Measurements from ENCODE around the gene PATJ. TPM values are rescaled to one million over a fixed set of nuclear protein-coding genes. Genes with fewer than 3 reads are reported as not detected.
"Not testable (repeated sequence)": the region's sequence is repeated elsewhere in the genome, so short reads cannot be mapped to it uniquely, and the experiment has no call there.

PATJ gene
- total and polyA plus RNA-seq, 2 donors (not counting 1 experiment from before 2014, with no cell fraction given) = 8.0 to 45.3 TPM

- H3K79me2 ChIP-seq (ENCODE audit: control insufficient read depth, insufficient read depth, low read length) = no peaks in the 10 kb centered on the region
- no peak overlapping the region for H2AFZ ChIP-seq (ENCODE audit: insufficient read depth, low read depth, low read length, poor library complexity, severe bottlenecking)
- ChIA-PET POLR2A (no interaction called here), CTCF (no interaction called here)
- Mint-ChIP-seq H3K4me1 (no peaks in the 10 kb centered on the region), H3K27ac (no peak overlapping the region), H3K27me3 (no peaks in the 10 kb centered on the region), H3K9me3 (ENCODE audit: insufficient read depth) (peaks cover 11% of the 10 kb centered on the region), H3K4me3 (no peak overlapping the region)
- H3K27ac ChIP-seq (ENCODE audit: low read length in 2 of 2) = no peak overlapping the region
- no peak overlapping the region for H3K4me2 ChIP-seq (replicated peaks; ENCODE audit: low read depth, low read length, poor library complexity, severe bottlenecking)
- TF ChIP-seq EZH2 (IDR thresholded peaks at IDR 0.05; ENCODE audit: borderline replicate concordance, insufficient read depth, low read depth, low read length, poor library complexity, severe bottlenecking) = no peak
- TF ChIP-seq, protein P1, sequence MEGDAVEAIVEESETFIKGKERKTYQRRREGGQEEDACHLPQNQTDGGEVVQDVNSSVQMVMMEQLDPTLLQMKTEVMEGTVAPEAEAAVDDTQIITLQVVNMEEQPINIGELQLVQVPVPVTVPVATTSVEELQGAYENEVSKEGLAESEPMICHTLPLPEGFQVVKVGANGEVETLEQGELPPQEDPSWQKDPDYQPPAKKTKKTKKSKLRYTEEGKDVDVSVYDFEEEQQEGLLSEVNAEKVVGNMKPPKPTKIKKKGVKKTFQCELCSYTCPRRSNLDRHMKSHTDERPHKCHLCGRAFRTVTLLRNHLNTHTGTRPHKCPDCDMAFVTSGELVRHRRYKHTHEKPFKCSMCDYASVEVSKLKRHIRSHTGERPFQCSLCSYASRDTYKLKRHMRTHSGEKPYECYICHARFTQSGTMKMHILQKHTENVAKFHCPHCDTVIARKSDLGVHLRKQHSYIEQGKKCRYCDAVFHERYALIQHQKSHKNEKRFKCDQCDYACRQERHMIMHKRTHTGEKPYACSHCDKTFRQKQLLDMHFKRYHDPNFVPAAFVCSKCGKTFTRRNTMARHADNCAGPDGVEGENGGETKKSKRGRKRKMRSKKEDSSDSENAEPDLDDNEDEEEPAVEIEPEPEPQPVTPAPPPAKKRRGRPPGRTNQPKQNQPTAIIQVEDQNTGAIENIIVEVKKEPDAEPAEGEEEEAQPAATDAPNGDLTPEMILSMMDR (IDR thresholded peaks at IDR 0.05) = no peak
- no peak for ATAC-seq (ENCODE audit: low read depth)
- no peaks in the 10 kb centered on the region for H3K4me1 ChIP-seq (ENCODE audit: control insufficient read depth in 2 of 2, insufficient read depth in 2 of 2, low read length in 2 of 2)
- no peak overlapping the region for H3K4me3 ChIP-seq (ENCODE audit: control extremely low read depth in 1 of 5, extremely low read depth in 1 of 5, insufficient read depth in 1 of 5, low read depth in 2 of 5, low read length in 4 of 5)
- no peak for DNase-seq
- no peaks in the 10 kb centered on the region for H3K36me3 ChIP-seq (replicated peaks in 1 of 2; ENCODE audit: control extremely low read depth in 1 of 2, control insufficient read depth in 1 of 2, extremely low read depth in 1 of 2, insufficient read depth in 2 of 2, low read length in 1 of 2)
- intact Hi-C loops (cut with micrococcal nuclease) = no loop called here
- H4K20me1 ChIP-seq (ENCODE audit: control insufficient read depth, insufficient read depth, low read length, poor library complexity, severe bottlenecking) = no peaks in the 10 kb centered on the region
- peaks cover 3 to 6% (median 5%) of the 10 kb centered on the region in 3 donors for H3K9me3 ChIP-seq (ENCODE audit: control extremely low read depth in 1 of 3, control insufficient read depth in 2 of 3, insufficient read depth in 1 of 3, low read length in 2 of 3)
- WGBS (ENCODE audit: insufficient coverage) = 88% methylated on average over 4 of the region's 6 CpGs
- H3K9ac ChIP-seq (ENCODE audit: low read length) = no peak overlapping the region
- H3K27me3 ChIP-seq (replicated peaks in 1 of 4; ENCODE audit: control extremely low read depth in 1 of 4, control insufficient read depth in 3 of 4, insufficient read depth in 4 of 4, low read length in 3 of 4) = no peaks in the 10 kb centered on the region
These were observed 471.0 kb downstream of the PATJ start for GRCh38 chr1:62213075-62213914.

- no peaks in the 10 kb centered on the region for H3K79me2 ChIP-seq (ENCODE audit: control insufficient read depth, insufficient read depth, low read length)
- H3K36me3 ChIP-seq (replicated peaks in 1 of 2; ENCODE audit: control extremely low read depth in 1 of 2, control insufficient read depth in 1 of 2, extremely low read depth in 1 of 2, insufficient read depth in 2 of 2, low read length in 1 of 2) = no peaks in the 10 kb centered on the region
- H3K4me1 ChIP-seq (ENCODE audit: control insufficient read depth in 2 of 2, insufficient read depth in 2 of 2, low read length in 2 of 2) = no peaks in the 10 kb centered on the region
- no peak overlapping the region for H3K4me3 ChIP-seq (ENCODE audit: control extremely low read depth in 1 of 5, extremely low read depth in 1 of 5, insufficient read depth in 1 of 5, low read depth in 2 of 5, low read length in 4 of 5)
- H3K27ac Mint-ChIP-seq = no peak overlapping the region
- H3K27me3 ChIP-seq (replicated peaks in 1 of 4; ENCODE audit: control extremely low read depth in 1 of 4, control insufficient read depth in 3 of 4, insufficient read depth in 4 of 4, low read length in 3 of 4) = no peaks in the 10 kb centered on the region
- DNase-seq = no peak
- H3K27me3 Mint-ChIP-seq = no peaks in the 10 kb centered on the region
- H3K4me2 ChIP-seq (replicated peaks; ENCODE audit: low read depth, low read length, poor library complexity, severe bottlenecking) = no peak overlapping the region
- H3K4me1 Mint-ChIP-seq = no peaks in the 10 kb centered on the region
- no peaks in the 10 kb centered on the region for H4K20me1 ChIP-seq (ENCODE audit: control insufficient read depth, insufficient read depth, low read length, poor library complexity, severe bottlenecking)
- TF ChIP-seq EZH2 (IDR thresholded peaks at IDR 0.05; ENCODE audit: borderline replicate concordance, insufficient read depth, low read depth, low read length, poor library complexity, severe bottlenecking) = no peak
- TF ChIP-seq, protein P1 (IDR thresholded peaks at IDR 0.05) = no peak
- H3K27ac ChIP-seq (ENCODE audit: low read length in 2 of 2) = no peak overlapping the region
- no peaks in the 10 kb centered on the region for H3K9me3 Mint-ChIP-seq (ENCODE audit: insufficient read depth)
- H2AFZ ChIP-seq (ENCODE audit: insufficient read depth, low read depth, low read length, poor library complexity, severe bottlenecking) = no peak overlapping the region
- H3K4me3 Mint-ChIP-seq = no peak overlapping the region
- no peak overlapping the region for H3K9ac ChIP-seq (ENCODE audit: low read length)
- ChIA-PET POLR2A (no interaction called here), CTCF (no interaction called here)
- 80% methylated on average over 2 of the region's 2 CpGs for WGBS (ENCODE audit: insufficient coverage)
- intact Hi-C loops (cut with micrococcal nuclease) = no loop called here
- H3K9me3 ChIP-seq (ENCODE audit: control extremely low read depth in 1 of 3, control insufficient read depth in 2 of 3, insufficient read depth in 1 of 3, low read length in 2 of 3) = peaks cover 0 to 3% (median 0%) of the 10 kb centered on the region in 3 donors
- ATAC-seq (ENCODE audit: low read depth) = no peak
These were observed 476.3 kb downstream of the PATJ start for GRCh38 chr1:62218604-62219003.

- H4K20me1 ChIP-seq (ENCODE audit: control insufficient read depth, insufficient read depth, low read length, poor library complexity, severe bottlenecking); H3K4me1 Mint-ChIP-seq; POLR2A ChIA-PET; intact Hi-C loops (cut with micrococcal nuclease); H3K27me3 ChIP-seq (replicated peaks in 1 of 4; ENCODE audit: control extremely low read depth in 1 of 4, control insufficient read depth in 3 of 4, insufficient read depth in 4 of 4, low read length in 3 of 4); CTCF ChIA-PET; H3K9ac ChIP-seq (ENCODE audit: low read length); ATAC-seq (ENCODE audit: low read depth); H3K4me3 Mint-ChIP-seq; H3K4me1 ChIP-seq (ENCODE audit: control insufficient read depth in 2 of 2, insufficient read depth in 2 of 2, low read length in 2 of 2); H2AFZ ChIP-seq (ENCODE audit: insufficient read depth, low read depth, low read length, poor library complexity, severe bottlenecking); H3K27ac Mint-ChIP-seq; H3K4me3 ChIP-seq (ENCODE audit: control extremely low read depth in 1 of 5, extremely low read depth in 1 of 5, insufficient read depth in 1 of 5, low read depth in 2 of 5, low read length in 4 of 5); H3K79me2 ChIP-seq (ENCODE audit: control insufficient read depth, insufficient read depth, low read length); H3K27ac ChIP-seq (ENCODE audit: low read length in 2 of 2); H3K4me2 ChIP-seq (replicated peaks; ENCODE audit: low read depth, low read length, poor library complexity, severe bottlenecking); H3K36me3 ChIP-seq (replicated peaks in 1 of 2; ENCODE audit: control extremely low read depth in 1 of 2, control insufficient read depth in 1 of 2, extremely low read depth in 1 of 2, insufficient read depth in 2 of 2, low read length in 1 of 2); H3K9me3 Mint-ChIP-seq (ENCODE audit: insufficient read depth); DNase-seq; H3K9me3 ChIP-seq (ENCODE audit: control extremely low read depth in 1 of 3, control insufficient read depth in 2 of 3, insufficient read depth in 1 of 3, low read length in 2 of 3); H3K27me3 Mint-ChIP-seq: not testable (repeated sequence)
- WGBS (ENCODE audit: insufficient coverage) = 92% methylated on average over 6 of the region's 9 CpGs
These were observed 478.2 kb downstream of the PATJ start for GRCh38 chr1:62220456-62220855.
